A549 (cell line): Measurements from ENCODE around the gene NHSL2.

Experiments
- CBX2 ChIP-seq: fragments of 200-600 bp; sonication (generic); IDR thresholded peaks from 2 replicates; pipeline ENCODE4 v1.6.1; 2016; ENCODE audit warnings: low read depth, mild to moderate bottlenecking, borderline replicate concordance
- EP300 ChIP-seq, 2 experiments: fragments of >200 bp; sonication (Bioruptor Twin); formaldehyde crosslinking; IDR thresholded peaks; 2 replicates in 1 of 2; 3 replicates in 1 of 2; pipeline ENCODE4 v1.6.1; 2016 to 2017
- HEYL ChIP-seq: fragments of 250-450 bp; sonication (Bioruptor Pico); IDR thresholded peaks from 2 replicates; pipeline ENCODE4 v1.8.0; 2021; ENCODE audit warnings: mild to moderate bottlenecking, moderate library complexity
- HOXA7 ChIP-seq: fragments of 250-450 bp; sonication (Bioruptor Pico); IDR thresholded peaks from 2 replicates; pipeline ENCODE4 v1.5.0; 2020; ENCODE audit warnings: mild to moderate bottlenecking, moderate library complexity
- POLR2A ChIP-seq: IDR thresholded peaks from 2 replicates; pipeline ENCODE4 v1.6.1; 2012; ENCODE audit warnings: mild to moderate bottlenecking, low read length
- SREBF2 ChIP-seq: fragments of 450-650 bp; IDR thresholded peaks from 2 replicates; pipeline ENCODE4 v1.6.1; 2014; ENCODE audit warnings: mild to moderate bottlenecking, moderate library complexity
- TF ChIP-seq, protein P1 (sequence below): fragments of 200-600 bp; sonication (generic); IDR thresholded peaks from 2 replicates; pipeline ENCODE4 v1.6.1; 2016; ENCODE audit warnings: antibody characterized with exemption, mild to moderate bottlenecking, moderate library complexity
- TF ChIP-seq, protein P2 (sequence below): fragments of >200 bp; sonication (Bioruptor Twin); formaldehyde crosslinking; IDR thresholded peaks from 3 replicates; pipeline ENCODE4 v1.5.1; 2016

DNA sequence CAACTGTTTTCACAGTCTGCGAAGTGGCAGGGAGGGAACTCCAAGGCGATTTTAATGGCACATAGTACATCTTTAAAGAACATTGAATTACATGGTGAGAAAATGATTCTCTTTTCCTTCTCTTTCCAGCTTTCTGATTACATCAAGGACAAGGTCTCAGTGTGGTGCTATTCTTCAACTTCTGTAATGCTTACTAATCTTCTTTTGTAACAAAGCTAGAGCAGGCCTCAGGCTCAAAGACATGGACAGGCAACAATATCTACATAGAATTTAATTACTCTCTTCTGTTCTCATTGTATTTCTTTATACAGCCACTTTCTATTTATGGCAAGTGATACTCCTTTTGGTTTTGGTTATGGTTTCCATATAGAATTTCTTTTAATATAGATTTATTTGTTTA lies 172.6 kb downstream of the NHSL2 start:
- TF ChIP-seq, protein P1, sequence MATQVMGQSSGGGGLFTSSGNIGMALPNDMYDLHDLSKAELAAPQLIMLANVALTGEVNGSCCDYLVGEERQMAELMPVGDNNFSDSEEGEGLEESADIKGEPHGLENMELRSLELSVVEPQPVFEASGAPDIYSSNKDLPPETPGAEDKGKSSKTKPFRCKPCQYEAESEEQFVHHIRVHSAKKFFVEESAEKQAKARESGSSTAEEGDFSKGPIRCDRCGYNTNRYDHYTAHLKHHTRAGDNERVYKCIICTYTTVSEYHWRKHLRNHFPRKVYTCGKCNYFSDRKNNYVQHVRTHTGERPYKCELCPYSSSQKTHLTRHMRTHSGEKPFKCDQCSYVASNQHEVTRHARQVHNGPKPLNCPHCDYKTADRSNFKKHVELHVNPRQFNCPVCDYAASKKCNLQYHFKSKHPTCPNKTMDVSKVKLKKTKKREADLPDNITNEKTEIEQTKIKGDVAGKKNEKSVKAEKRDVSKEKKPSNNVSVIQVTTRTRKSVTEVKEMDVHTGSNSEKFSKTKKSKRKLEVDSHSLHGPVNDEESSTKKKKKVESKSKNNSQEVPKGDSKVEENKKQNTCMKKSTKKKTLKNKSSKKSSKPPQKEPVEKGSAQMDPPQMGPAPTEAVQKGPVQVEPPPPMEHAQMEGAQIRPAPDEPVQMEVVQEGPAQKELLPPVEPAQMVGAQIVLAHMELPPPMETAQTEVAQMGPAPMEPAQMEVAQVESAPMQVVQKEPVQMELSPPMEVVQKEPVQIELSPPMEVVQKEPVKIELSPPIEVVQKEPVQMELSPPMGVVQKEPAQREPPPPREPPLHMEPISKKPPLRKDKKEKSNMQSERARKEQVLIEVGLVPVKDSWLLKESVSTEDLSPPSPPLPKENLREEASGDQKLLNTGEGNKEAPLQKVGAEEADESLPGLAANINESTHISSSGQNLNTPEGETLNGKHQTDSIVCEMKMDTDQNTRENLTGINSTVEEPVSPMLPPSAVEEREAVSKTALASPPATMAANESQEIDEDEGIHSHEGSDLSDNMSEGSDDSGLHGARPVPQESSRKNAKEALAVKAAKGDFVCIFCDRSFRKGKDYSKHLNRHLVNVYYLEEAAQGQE, result no peak
- TF ChIP-seq HOXA7 (CRISPR knock-in tag), result no peak
- TF ChIP-seq, protein P2, sequence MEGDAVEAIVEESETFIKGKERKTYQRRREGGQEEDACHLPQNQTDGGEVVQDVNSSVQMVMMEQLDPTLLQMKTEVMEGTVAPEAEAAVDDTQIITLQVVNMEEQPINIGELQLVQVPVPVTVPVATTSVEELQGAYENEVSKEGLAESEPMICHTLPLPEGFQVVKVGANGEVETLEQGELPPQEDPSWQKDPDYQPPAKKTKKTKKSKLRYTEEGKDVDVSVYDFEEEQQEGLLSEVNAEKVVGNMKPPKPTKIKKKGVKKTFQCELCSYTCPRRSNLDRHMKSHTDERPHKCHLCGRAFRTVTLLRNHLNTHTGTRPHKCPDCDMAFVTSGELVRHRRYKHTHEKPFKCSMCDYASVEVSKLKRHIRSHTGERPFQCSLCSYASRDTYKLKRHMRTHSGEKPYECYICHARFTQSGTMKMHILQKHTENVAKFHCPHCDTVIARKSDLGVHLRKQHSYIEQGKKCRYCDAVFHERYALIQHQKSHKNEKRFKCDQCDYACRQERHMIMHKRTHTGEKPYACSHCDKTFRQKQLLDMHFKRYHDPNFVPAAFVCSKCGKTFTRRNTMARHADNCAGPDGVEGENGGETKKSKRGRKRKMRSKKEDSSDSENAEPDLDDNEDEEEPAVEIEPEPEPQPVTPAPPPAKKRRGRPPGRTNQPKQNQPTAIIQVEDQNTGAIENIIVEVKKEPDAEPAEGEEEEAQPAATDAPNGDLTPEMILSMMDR, result no peak
- no peak for TF ChIP-seq EP300 (IDR thresholded peaks at IDR 0.05)
- no peak for TF ChIP-seq CBX2
- TF ChIP-seq SREBF2, result no peak
- no peak for TF ChIP-seq POLR2A
- TF ChIP-seq HEYL (CRISPR knock-in tag), result no peak
